Panc1 (cell line): ENCODE data around the gene KLK4.

ENCODE experiments used
- CTCF ChIP-seq: fragments of 450-650 bp; IDR thresholded peaks from 2 replicates; pipeline ENCODE4 v1.5.1; 2017; ENCODE audit warnings: mild to moderate bottlenecking
- POLR2AphosphoS5 ChIP-seq: IDR thresholded peaks from 2 replicates; pipeline ENCODE4 v1.6.1; 2012; ENCODE audit warnings: mild to moderate bottlenecking, low read depth, low read length, moderate library complexity
- REST ChIP-seq, 2 experiments: IDR thresholded peaks; 2 replicates each; pipeline ENCODE4 v1.6.1; 2011 to 2012; ENCODE audit warnings: low read depth in 2 of 2, control low read depth in 1 of 2, low read length in 1 of 2, mild to moderate bottlenecking in 1 of 2, moderate library complexity in 1 of 2; ENCODE audit not compliant: insufficient read depth in 1 of 2
- SIN3A ChIP-seq: IDR thresholded peaks from 2 replicates; pipeline ENCODE4 v1.6.1; 2012; ENCODE audit warnings: low read depth, mild to moderate bottlenecking, low read length, moderate library complexity, borderline replicate concordance; ENCODE audit not compliant: insufficient read depth
- TCF7L2 ChIP-seq: IDR thresholded peaks from 2 replicates; pipeline ENCODE4 v1.6.1; 2011; ENCODE audit warnings: mild to moderate bottlenecking, low read depth, low read length, inconsistent platforms

DNA sequence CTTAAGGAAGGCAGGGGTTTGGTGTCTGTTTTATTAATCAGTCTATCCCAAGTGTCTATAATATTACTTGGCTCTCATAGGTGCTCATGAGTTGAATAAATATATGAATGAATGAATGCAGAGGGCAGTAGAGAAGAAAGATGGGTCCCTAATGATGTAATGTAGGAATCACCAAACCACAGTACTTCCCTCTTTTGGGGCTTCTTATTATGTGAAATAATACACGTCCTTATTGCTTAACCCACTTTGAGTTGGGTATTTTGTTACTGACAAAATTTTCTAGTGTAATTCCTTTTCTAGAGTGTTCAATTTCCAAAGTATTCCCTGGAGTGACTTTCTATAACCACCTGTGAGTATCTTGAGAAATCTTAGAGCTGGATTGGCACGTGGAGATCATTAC lies 28.4 kb upstream of the KLK4 start:
- TF ChIP-seq CTCF (no peak), POLR2AphosphoS5 (no peak), SIN3A (no peak), REST (IDR thresholded peaks at IDR 0.05; ENCODE audit: insufficient read depth in 1 of 2, low read depth in 2 of 2, low read length in 1 of 2) (no peak), TCF7L2 (no peak)
